ENCODE data around the gene SLC39A3. TPM values are rescaled to one million over a fixed set of nuclear protein-coding genes. Genes with fewer than 3 reads are reported as not detected.

The SLC39A3 gene
- total and polyA plus RNA-seq, 7 donors: 16.9 to 70.1 (median 26.8) TPM

DNA sequence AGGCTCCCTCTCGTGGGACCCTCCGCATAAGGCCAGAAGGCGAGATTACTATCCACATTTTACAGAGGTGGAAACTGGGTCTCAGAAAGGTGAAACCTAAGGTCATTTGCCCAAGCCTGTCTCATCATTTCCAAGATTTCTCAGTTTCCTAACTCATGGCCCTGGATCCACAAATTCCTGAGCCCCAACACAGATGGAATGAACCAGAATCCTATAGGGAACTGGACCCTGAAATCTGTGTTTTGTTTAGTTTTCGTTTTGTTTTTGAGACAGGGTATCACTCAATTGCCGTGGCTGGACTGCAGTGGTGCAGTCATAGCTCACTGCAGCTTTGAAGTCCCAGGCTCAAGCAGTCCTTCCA, 36.8 kb downstream of the SLC39A3 start:
- no peak overlapping the region for H3K27ac ChIP-seq
- no peaks in the 10 kb centered on the region for H3K36me3 ChIP-seq (ENCODE audit: insufficient read depth in 1 of 2, low read depth in 1 of 2)
- H3K9me3 ChIP-seq: no peaks in the 10 kb centered on the region
- ATAC-seq (no peak), DNase-seq (no peak)
- WGBS, 3 donors: 70 to 78% (median 73%) methylated on average over 5 of the region's 5 CpGs
- no peaks in the 10 kb centered on the region for H3K4me1 ChIP-seq
- TF ChIP-seq, protein P1, sequence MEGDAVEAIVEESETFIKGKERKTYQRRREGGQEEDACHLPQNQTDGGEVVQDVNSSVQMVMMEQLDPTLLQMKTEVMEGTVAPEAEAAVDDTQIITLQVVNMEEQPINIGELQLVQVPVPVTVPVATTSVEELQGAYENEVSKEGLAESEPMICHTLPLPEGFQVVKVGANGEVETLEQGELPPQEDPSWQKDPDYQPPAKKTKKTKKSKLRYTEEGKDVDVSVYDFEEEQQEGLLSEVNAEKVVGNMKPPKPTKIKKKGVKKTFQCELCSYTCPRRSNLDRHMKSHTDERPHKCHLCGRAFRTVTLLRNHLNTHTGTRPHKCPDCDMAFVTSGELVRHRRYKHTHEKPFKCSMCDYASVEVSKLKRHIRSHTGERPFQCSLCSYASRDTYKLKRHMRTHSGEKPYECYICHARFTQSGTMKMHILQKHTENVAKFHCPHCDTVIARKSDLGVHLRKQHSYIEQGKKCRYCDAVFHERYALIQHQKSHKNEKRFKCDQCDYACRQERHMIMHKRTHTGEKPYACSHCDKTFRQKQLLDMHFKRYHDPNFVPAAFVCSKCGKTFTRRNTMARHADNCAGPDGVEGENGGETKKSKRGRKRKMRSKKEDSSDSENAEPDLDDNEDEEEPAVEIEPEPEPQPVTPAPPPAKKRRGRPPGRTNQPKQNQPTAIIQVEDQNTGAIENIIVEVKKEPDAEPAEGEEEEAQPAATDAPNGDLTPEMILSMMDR (IDR thresholded peaks at IDR 0.05): no peak
- H3K4me3 ChIP-seq: peak overlapping the region; percentile 64
- intact Hi-C loops (cut with DNase I): no loop called here
- H3K27me3 ChIP-seq (ENCODE audit: insufficient read depth in 3 of 3, low read length in 2 of 3): peaks cover 0 to 2% (median 0%) of the 10 kb centered on the region in 3 donors

DNA sequence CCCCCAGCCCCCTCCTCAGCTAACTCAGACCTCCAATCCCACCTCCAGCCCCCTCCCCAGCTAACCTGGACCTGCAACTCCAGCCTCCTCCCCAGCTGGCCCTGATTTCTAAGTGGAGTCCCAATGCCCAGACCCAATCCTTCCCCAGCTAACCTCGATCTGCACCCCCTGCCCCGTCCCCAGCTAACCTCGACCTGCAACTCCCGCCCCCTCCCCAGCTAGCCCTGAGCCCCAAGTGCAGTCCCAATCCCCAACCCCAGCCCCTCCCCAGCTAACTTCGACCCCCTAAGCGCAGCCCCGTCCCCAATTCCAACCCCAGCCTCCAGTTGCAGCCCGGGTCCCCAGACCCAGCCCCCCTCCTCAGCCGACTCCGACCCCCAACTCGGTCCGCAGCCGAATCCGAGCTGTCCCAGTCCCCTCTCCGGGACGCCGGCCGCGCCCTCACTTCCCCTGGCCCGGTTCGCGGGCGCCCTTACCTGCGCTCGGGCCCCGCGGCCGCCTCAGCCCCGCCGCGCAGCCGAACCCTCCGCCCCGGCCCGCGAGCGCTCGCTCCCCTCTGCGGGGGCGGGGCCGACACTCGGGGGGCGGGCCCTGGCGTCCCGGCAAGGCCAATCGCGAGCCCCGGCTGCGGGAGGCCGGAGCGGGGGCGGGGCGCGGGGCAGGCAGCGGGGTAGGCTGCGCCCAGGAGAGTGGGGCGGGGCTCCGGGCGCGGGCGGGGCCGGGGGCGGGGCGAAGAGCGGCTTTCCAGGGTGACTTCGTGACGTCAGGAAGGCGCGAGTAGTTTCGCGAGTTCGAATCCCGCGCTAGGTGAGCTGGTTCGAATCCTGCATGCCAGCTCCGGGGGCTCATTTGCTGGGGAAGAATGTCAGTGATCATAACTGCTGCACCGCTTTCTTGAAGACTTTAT, 37.4 kb downstream of the SLC39A3 start, which contains the start of gene GNG7:
GNG7 (minus strand) TSS at position 525 of the 907 bp plus-strand sequence. CDS start 182,006 bp downstream, outside the sequence.
- Histone ChIP-seq H3K27ac (no peak within 1 kb of the TSS), H3K4me3 (peak within 1 kb of the TSS; percentile 64), H3K36me3 (ENCODE audit: insufficient read depth in 1 of 2, low read depth in 1 of 2) (no peaks in the 10 kb centered on the region), H3K9me3 (no peaks in the 10 kb centered on the region), H3K27me3 (ENCODE audit: insufficient read depth in 3 of 3, low read length in 2 of 3) (peaks cover 0 to 2% (median 0%) of the 10 kb centered on the region in 3 donors), H3K4me1 (no peaks in the 10 kb centered on the region)
- ATAC-seq (peak; percentile 100), DNase-seq (peak; percentile 94)
- TF ChIP-seq, protein P1 (IDR thresholded peaks at IDR 0.05): no peak
- 2 to 3% (median 2%) methylated on average over 49 to 76 of the region's 77 CpGs for WGBS, 3 donors
- intact Hi-C loops (cut with DNase I): no loop called here

- TF ChIP-seq, protein P1 (IDR thresholded peaks at IDR 0.05): no peak
- ATAC-seq (no peak), DNase-seq (no peak)
- Histone ChIP-seq H3K4me3 (no peak overlapping the region), H3K27me3 (ENCODE audit: insufficient read depth in 3 of 3, low read length in 2 of 3) (peaks cover 0 to 2% (median 0%) of the 10 kb centered on the region in 3 donors), H3K27ac (no peak overlapping the region), H3K4me1 (no peaks in the 10 kb centered on the region), H3K9me3 (no peaks in the 10 kb centered on the region), H3K36me3 (ENCODE audit: insufficient read depth in 1 of 2, low read depth in 1 of 2) (no peaks in the 10 kb centered on the region)
- intact Hi-C loops (cut with DNase I): no loop called here
- 9 to 14% (median 12%) methylated on average over 9 of the region's 9 CpGs for WGBS, 3 donors
Measured at GRCh38 chr19:2701361-2702169, 38.3 kb downstream of the SLC39A3 start.

- ATAC-seq (no peak), DNase-seq (no peak)
- H3K36me3 ChIP-seq (ENCODE audit: insufficient read depth in 1 of 2, low read depth in 1 of 2): no peaks in the 10 kb centered on the region
- no peak overlapping the region for H3K27ac ChIP-seq
- no peak overlapping the region for H3K4me3 ChIP-seq
- no peaks in the 10 kb centered on the region for H3K4me1 ChIP-seq
- 32 to 41% (median 40%) methylated on average over 26 of the region's 26 CpGs for WGBS, 3 donors
- TF ChIP-seq, protein P1 (IDR thresholded peaks at IDR 0.05): no peak
- H3K9me3 ChIP-seq: no peaks in the 10 kb centered on the region
- H3K27me3 ChIP-seq (ENCODE audit: insufficient read depth in 3 of 3, low read length in 2 of 3): peaks cover 0 to 2% (median 0%) of the 10 kb centered on the region in 3 donors
- intact Hi-C loops (cut with DNase I): no loop called here
Measured at GRCh38 chr19:2700660-2701360, 39.0 kb downstream of the SLC39A3 start.
